CD4-positive, alpha-beta T cell treated with Interleukin-6 for 4 hours (primary cell): Measurements from ENCODE around the gene BCL7C.
"Not testable (repeated sequence)": the region's sequence is repeated elsewhere in the genome, so short reads cannot be mapped to it uniquely, and the experiment has no call there.

Source experiments
- DNase-seq: peaks from one replicate; pipeline ENCODE4 v3.0.0-alpha.2; 2020; ENCODE audit warnings: mixed read lengths

Gene BCL7C

DNA sequence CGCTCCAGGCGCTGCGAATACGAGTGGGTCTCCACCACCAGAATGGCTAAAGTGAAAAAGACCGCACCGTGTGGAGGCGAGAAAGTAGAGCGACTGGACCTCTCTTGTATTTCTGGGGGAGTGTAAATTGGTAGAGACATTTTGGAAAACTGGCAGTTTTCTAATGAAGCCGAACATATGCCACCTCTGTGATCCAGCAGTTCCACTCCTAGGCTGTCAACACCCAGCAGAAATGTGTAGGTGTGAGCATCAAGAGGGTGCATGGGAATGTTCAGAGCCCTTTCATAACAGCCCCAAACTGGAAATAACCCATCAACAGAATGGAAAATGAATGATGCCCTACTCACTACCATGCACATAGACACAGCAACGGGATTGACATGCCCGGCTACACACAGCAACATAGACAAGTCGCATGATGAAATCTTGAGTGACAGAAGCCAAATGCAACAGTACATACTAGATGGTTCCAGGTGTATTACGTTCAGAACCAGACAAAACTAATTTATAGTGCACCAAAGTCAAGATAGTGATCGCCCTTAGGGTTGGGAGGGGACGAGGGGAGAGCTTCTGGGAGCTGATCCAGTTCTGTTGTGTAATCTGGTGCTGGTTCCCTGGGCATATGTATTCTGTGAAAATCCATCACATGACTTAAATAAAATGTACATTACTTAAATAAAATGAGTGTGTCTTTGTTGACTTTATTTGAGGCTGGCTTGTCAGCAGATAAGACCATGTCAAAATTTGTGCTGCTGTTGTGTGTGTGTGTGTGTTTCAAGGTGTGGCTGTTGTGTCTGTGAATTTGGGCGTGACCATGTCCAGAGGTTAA lies 877 bp upstream of the BCL7C start:
- DNase-seq, result no peak

DNA sequence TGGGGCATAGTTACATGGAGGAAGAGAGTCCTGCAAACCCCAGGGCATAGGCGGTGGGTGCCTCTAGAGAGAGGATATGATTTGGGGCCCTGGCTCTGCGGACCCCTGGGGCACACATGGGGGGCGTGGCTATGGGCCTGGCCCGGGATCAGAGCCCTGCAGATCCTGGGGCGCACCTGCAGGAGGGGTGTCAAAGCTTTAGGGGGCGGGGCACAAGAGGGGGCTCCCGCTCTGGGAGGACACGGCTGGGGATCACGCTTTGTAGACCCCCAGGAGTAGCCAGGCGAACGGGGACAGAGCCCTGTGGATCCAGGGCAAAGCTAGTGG lies 497 bp downstream of the BCL7C start:
- DNase-seq, result peak; percentile 32

DNA sequence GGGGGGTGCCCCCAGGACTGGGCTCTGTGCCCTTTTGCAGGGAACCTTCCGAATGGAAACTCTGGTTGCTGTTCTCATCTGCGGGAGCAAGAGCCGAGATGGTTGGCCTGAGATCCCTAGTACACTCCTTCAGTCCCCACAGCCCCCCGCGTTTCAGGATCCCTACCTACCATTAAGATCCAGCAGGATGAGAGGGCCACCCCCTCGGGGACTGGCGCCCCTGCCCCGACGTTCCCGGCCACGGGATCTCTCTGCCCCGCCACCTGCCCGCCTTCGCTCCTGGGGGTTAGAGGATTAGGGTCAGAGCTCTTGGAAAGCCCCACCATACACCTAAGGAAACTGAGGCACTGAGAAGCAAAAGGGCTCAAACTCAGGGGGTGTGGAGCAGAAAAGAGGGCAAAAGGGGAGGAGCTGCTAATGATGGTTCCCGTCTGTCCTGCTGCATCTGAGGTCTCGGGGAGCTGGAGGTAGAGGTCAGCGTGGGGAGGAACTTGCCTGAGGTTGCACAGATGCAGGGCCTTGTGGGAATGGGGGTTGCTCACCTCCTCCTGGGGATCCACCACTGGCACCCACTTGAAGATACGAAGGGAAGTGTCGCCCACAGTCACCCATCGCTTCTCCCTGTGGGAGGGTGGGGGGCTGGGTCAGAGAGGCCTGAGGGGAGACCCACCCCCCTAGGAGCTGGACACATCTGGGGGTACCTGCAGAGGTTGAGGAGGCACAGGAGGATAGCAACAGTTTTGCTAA lies 1.0 kb downstream of the BCL7C start:
- DNase-seq, result no peak

DNA sequence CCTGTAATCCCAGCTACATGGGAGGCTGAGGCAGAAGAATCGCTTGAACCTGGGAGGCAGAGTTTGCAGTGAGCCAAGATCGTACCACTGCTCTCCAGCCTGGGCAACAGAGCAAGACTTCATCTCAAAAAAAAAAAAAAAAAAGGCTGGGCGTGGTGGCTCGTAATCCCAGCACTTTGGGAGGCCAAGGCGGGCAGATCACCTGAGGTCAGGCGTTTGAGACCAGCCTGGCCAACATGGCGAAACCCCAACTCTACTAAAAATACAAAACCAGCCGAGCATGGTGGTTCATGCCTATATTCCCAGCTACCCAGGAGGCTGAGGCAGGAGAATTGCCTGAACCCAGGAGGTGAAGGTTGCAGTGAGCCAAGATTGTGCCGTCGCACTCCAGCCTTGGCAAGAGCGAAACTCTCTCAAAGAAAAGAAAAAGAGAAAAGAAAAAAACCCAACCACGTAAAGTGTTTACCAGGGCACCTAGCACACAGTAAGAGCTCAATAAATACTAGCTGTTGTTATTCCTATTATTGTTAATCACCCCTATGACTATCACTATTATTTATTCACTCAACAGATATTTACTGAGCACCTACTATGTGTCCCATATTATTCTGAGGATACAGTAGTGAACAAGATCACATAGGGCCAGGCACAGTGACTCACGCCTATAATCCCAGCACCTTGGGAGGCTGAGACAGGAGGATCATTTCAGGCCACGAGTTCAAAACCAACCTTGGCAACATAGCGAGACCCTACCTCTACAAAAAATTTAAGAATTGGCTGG lies 2.6 kb downstream of the BCL7C start:
- DNase-seq, result not testable (repeated sequence)

DNA sequence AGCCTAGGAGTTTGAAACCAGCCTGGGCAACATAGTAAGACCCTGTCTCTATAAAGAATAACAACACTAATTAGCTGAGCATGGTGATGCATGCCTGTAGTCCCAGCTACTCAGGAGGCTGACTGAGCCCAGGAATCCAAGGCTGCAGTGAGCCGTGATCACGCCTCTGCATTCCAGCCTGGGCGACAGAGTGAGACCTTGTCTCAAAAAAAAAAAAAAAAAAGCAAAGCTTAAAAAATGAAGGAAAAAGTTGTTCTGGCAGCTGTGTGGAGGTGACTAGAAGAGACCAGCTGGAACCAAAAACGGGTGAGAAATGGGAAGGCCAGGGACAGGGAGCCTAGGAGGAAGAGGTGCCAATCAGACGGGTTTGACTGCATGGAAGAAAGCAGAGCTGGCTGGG lies 4.2 kb downstream of the BCL7C start:
- no peak for DNase-seq

DNA sequence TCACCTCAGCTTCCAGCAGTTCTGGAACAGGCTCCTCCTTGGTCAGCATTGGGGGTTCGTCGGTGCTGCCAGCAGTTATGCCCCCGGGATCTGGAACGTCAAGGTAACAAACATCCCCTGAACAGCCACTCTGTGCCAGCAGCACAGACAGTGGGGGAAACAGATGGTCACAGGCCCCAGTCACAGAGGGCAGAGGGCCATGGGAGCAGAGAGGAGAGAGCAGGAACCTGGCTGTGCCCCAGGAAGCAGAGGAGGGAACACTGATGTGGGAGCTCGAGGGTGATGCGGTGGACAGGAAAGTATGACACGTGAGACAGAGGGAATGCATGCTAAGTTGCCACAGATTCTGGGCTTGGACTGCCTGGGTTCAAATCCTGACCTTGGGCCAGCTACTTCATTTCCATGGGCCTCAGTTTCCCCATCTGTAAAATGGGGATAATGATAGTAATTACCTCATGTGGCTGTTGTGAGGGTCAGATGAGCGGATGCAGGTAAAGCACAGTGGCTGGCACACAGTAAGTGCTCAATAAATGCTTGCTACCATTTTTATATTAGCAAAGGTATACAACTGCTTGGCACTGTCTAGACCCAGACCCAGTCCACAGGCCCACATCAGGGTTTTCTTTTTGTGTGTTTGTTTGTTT lies 4.9 kb downstream of the BCL7C start:
- no peak for DNase-seq

DNA sequence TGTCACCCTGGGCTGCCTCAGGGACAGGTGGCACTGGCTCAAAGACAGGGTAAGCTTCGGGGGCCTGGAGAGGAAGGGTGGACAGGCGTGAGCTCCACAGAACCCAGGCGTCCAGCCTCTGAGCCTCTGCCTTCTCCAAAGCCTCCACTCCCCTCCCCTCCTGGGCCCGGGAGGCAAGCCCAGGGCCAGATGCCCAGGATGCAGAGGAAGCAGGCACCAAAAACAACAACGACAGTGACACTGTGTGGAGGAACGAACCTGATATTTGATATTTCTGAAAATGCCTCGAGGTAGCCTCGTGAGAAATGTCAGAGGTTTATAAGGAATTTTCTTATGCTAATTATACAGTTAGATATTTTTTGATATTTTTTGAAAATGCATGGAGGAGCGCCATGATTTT lies 6.0 kb downstream of the BCL7C start:
- no peak for DNase-seq

DNA sequence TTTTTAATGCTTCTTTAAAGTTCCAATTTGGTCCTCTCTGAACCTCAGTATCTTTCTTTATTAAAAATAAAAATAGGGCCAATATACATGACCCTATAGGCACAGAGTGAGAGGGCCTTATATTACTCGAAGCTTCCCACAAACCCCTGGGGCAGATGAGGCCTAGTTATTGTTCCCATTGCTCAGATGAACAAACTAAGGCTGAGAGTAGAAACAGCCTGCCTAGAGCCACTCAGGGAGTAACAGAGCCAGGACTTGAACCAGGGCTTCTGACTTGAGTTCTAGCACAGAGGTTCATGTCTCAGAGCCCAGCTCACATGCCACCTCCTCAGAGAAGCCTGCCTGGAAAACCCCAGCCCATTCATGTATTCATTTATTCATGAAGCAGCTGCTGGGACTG lies 7.7 kb downstream of the BCL7C start:
- DNase-seq, result no peak

DNA sequence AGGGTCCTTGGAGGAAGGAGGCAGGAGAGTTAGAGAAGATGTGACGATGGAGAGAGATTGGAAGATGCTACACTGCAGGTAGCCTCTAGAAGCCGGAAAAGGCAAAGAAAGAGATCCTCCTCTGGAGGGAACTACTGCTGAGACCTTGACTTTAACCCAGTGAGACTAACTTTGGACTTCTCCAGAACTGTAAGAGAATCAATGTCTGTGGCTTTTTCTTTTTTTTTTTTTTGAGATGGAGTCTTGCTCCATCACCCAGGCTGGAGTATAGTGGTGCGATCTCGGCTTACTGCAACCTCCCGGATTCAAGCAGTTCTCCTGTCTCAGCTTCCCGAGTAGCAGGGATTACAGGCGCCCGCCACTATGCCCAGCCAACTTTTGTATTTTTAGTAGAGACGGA lies 8.7 kb downstream of the BCL7C start:
- no peak for DNase-seq

DNA sequence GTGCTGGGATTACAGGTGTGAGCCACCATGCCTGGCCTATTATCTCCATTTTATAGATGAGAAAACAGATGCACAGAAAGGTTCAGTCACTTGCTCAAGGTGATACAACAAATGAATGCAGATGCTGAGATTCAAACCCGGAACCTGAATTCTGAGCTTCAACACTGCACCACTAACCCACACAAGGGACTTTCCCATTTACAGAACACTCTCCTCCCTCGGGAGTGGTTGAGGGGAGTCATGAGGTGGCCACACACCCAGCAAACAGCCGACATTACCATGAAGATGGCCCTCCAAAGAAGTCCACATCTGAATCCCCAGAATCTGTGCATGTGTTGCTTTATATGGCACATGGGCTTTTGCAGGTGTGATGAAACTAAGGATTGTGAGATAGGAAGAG lies 9.1 kb downstream of the BCL7C start:
- DNase-seq, result no peak

DNA sequence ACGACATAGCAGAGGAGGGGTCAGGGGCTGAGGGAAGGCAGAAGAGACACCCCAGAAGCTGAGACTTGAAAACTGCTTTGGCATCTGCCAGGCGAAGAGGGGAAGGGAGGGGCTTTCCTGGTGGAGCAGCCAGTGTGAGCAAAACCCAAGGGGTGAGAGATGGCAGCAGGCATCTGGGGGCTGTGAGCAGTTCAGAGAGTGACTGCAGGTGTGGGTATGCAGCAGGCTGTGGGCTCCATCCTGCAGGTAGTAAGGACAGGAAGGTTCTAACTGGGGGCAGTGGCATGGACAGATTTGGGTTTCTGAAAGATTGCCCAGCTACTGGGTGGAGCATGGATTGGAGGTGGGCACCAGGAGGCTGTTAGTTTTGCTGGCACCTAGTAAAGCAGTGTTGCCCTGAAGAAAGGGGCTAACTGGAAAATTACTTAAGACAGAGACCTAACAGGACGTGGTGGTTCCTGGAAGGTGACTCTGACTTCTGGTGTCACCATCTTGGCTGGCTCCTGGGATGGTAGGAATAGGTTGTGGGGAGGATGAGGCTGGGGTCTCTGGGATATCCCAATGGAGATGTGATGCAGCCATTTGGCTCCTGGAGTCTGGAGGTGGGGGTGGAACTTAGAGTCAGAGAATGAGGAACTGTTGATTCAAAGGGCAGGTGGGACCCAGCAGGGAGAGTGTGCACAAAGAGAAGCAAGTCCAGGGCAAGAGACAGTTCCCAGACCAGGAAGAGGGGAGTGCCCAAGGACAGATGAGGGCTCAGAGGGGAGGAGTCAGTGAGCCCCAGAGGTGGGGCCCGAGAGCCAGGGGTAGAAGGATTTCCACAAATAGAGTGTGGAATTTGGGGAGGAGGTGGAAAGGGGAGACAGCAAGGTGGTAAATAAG lies 11.2 kb downstream of the BCL7C start:
- DNase-seq, result no peak

DNA sequence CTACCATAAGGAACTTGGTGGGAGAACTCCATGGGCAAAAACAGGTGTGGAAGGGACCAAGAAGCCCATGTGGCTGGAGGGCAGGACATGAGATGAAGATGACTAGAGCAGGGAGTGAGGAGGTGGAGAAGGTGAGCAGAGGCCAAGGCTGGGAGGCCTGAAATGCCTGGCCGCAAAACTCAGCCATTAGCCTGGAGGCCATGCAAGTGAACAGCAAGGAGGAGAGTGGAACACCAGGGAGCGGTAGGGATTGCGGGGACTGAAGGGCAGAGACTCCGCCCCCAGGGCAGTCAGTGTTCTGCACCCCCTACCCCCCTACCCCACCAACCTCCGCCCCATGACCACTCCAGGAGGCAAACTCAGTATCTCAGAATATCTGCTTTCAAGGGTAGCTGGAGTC lies 17.0 kb downstream of the BCL7C start:
- no peak for DNase-seq

DNA sequence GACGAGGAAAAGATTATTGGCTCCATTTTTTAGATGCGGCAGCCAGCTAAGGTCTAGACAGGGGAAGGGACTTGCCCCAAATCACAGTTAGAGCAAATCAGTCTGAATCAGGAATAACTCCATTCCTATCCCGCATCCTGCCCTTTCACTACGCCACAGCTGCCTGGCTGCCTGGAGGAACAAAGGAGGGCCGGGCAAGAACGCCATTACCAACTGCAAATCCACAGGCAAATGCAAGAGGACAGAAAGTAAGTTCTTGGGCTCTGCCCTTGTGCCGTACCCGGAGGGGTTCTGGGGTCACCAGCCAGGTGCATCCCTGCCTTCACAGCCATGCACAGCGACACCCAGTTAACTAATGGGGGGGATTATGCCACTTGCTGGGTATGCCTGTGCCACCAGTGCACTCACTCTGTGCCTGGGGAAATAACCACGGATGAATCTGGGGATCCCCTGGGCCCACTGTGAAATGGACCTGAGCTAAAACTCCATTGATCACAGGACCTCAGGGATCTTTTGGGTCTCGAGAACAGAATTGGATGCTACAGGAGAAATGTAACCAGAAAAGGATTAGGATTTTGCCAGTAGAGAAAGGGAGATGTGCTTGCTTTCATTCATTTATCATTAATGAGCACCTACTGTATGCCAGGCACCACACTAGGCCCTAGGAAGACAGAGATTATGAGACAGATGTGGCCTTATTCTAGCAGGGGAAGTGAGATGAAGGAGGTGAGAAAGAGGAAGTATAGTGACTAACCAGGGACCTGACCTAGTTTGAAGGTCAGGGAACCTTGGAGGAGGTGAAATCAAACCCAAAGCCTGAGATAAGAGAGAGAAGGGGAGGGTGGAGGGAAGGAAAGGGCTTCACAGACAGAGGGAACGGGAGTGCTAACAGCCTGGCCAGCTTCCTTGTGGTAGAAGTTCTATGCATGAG lies 17.7 kb downstream of the BCL7C start:
- DNase-seq, result peak; percentile 32

DNA sequence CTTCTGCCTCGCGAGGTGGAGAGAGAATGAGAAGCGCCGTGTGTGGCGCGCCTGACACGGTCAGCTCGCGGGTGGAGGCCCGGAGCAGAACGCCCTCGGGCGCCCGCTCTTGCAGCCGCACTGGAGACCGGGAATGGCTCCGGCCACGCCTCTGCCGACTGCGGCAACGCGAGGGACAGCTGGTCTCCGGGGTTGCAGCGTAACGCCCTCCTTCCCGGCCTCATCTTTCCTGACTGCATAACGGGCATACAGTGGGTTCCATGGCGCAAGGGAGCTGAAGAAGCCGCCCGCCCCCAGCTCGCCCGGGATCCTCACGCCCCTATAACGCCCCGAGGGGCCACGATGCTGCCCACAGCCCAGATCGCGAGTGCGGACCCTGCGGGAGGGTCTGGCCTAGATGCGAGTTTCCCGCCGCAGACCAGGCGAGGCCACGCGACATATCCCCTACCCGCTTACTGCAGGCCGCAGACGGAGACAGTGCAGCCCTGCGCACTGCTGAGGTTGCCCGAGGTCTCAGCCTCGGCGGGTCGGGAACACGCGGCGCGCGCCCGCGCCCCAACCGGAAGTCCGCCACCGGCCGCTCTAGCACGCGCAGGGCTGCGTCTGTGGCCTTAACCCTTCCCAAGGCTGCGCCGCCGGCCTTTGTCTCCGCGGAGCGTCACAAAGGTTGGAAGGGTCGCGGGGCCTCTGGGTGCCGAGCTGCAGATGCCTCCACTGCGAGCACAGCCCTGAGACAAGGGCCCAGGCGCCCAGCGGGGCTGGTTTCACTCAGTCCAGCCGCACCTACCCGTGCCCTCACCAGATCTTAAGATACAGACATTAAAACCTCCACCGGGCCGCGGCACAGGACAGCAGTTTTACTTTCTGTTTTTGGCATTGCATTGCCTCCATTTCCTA lies 18.8 kb downstream of the BCL7C start:
- DNase-seq, result peak; percentile 93

DNA sequence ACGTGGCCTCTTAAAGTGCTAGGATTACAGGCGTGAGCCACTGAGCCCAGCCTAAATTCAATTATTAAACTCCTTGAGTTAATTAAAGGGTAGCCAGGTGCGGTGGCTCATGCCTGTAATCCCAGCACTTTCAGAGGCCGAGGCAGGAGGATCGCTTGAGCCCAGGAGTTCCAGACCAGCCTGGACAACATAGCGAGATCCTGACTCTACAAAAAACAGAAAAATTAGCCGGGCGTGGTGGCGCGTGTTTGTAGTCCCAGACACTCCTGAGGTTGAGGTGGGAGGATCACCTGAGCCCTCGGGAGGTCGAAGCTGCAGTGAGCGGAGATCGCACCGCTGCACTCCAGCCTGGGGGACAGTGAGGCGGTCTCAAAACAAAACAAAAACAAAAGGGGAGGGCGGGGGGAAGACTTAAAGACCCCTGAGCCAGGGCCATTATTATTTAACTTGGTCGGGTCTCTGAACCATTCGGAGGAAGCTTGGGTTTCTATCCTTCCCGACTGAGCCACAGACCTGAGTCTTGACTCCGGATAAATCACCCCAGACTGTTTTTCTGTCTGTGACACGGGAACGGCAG lies 19.5 kb downstream of the BCL7C start:
- no peak for DNase-seq

DNA sequence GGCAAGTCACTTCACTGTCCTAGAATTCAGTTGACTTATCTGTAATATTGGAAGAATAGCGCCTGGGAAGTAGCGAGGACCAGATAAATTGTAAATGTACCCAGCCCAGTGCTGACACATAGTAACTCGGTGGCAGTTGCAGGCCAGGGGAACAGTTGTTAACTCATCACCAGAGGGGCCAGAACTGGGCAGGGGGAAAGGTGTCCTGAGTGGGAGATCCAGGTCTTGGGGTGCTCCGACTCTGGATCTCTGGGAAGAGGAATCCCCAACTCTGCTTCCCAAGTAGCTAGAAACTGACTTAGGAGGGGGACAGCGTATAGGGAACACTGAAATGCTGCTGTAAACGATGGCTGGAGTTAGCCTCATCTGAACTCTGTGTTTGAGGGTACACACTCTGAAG lies 23.0 kb downstream of the BCL7C start:
- DNase-seq, result no peak

DNA sequence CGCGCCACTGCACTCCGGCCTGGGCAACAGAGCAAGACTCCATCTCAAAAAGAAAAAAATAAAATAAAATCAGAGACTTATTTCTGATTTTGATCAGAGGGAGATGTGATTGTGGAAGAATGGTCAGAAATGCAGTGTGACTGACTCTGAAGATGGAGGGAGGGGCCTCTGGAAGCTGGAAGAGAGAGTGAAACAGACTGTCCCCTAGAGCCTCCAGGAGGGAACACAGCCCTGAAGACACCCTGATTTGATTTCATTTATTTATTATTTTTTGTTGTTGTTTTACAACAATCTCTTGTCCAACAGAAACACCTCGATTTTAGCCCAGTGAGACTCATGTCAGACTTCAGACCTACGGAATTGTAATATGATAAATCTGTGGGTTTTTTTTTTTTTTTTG lies 26.1 kb downstream of the BCL7C start:
- no peak for DNase-seq

DNA sequence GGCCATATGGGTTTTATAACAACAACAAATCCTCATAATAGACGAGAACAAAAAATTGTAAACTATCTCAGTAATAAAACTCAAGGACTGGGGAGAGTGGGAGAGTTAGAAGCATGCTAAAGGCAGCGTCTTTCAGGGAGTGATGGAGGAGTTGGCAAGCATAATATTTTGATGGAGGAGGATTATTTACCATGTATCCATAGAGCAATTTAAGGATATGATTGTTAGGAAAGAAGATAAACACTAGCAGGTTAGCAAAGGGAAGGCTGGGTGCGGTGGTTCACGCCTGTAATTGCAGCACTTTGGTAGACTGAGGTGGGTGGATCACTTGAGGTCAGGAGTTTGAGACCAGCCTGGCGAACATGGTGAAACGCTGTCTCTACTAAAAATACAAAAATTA lies 27.8 kb downstream of the BCL7C start:
- no peak for DNase-seq

DNA sequence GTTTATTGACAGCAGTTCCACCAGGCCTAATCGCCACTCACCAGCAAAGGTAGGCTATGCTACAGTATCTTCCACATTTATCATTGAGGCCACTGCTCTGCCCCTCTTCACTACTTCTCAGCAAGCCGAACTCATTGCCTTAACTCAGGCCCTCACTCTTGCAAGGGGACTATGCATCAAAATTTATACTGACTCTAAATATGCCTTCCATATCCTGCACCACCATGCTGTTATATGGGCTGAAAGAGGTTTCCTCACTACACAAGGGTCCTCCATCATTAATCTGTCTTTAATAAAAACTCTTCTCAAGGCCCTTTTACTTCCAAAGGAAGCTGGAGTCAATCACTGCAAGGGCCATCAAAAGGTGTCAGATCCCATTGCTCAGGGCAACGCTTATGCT lies 30.7 kb downstream of the BCL7C start:
- DNase-seq, result not testable (repeated sequence)

DNA sequence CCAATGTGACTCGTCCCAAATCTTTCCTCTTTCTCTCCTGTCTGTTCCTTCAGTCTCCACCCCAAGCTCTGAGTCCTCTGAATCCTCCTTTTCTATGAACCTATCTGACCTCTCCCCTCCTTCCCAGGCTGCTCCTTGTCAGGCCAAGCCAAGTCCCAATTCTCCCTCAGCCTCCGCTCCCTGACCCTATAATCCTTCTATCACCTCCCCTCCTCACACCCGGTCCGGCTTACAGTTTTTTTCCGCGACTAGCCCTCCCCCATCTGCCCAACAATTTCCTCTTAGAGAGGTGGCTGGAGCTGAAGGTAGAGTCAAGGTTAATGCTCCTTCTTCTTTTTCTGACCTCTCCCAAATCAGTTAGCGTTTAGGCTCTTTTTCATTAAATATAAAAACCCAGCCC lies 33.1 kb downstream of the BCL7C start:
- DNase-seq, result not testable (repeated sequence)
